HFFc6 (cell line): ENCODE measurements around the gene MZT2A. TPM values are rescaled to one million over a fixed set of nuclear protein-coding genes. Genes with fewer than 3 reads are reported as not detected.
"Not testable (repeated sequence)": the region's sequence is repeated elsewhere in the genome, so short reads cannot be mapped to it uniquely, and the experiment has no call there.

ENCODE experiments used
- DNase-seq: peaks from one replicate; pipeline ENCODE4 v3.0.0-alpha.2; 2018
- H3K27ac Mint-ChIP-seq: 2 replicates; pipeline ENCODE4 v1.8.0; 2020; ENCODE audit warnings: mild to moderate bottlenecking, mixed read lengths
- H3K27me3 Mint-ChIP-seq: 2 replicates; pipeline ENCODE4 v1.8.0; 2021; ENCODE audit warnings: mild to moderate bottlenecking, moderate library complexity, mixed read lengths; ENCODE audit not compliant: insufficient read depth
- H3K36me3 Mint-ChIP-seq: 2 replicates; pipeline ENCODE4 v1.8.0; 2021; ENCODE audit warnings: low read depth, mixed read lengths
- H3K4me1 Mint-ChIP-seq: 2 replicates; pipeline ENCODE4 v1.8.0; 2020; ENCODE audit warnings: low read depth, mixed read lengths
- H3K4me3 Mint-ChIP-seq: 2 replicates; pipeline ENCODE4 v1.8.0; 2020; ENCODE audit warnings: mild to moderate bottlenecking, moderate library complexity, mixed read lengths
- H3K9me3 Mint-ChIP-seq: 2 replicates; pipeline ENCODE4 v1.8.0; 2020; ENCODE audit warnings: mild to moderate bottlenecking, mixed read lengths
- CTCF ChIP-seq: fragments of 200-600 bp; sonication (generic); IDR thresholded peaks from 2 replicates; pipeline ENCODE4 v1.5.0; 2021; ENCODE audit warnings: antibody characterized with exemption, mild to moderate bottlenecking
- total RNA-seq, 6 experiments: library from RNA; stranded (reverse); fragmentation: NEBNext Ultra II Directional; extraction: Animal tissue kit (Norgen Biotek cat#: 25700); gene quantifications; 2 replicates in 1 of 6; 3 replicates in 5 of 6; pipeline ENCODE4 v1.2.3, GENCODE V29; 2021

Gene MZT2A
- total RNA-seq, 6 experiments from 2014 or later: 82.2 to 109 (median 95.8) TPM

GRCh38 chr2:131516011-131516410 lies 23.8 kb upstream of the MZT2A start:
- no peak overlapping the region for H3K27ac Mint-ChIP-seq
- H3K4me1 Mint-ChIP-seq: no peaks in the 10 kb centered on the region
- no peaks in the 10 kb centered on the region for H3K9me3 Mint-ChIP-seq
- DNase-seq: no peak
- no peak overlapping the region for H3K4me3 Mint-ChIP-seq
- no peaks in the 10 kb centered on the region for H3K36me3 Mint-ChIP-seq
- H3K27me3 Mint-ChIP-seq: no peaks in the 10 kb centered on the region
- no peak for TF ChIP-seq CTCF

- not testable (repeated sequence) for H3K4me1 Mint-ChIP-seq, H3K9me3 Mint-ChIP-seq, H3K27me3 Mint-ChIP-seq, DNase-seq, H3K4me3 Mint-ChIP-seq, H3K36me3 Mint-ChIP-seq, H3K27ac Mint-ChIP-seq
Measured at GRCh38 chr2:131515235-131515634, 23.0 kb upstream of the MZT2A start.

- DNase-seq, H3K9me3 Mint-ChIP-seq, H3K27me3 Mint-ChIP-seq, H3K36me3 Mint-ChIP-seq, H3K4me3 Mint-ChIP-seq, H3K27ac Mint-ChIP-seq, H3K4me1 Mint-ChIP-seq: not testable (repeated sequence)
Measured at GRCh38 chr2:131514408-131515166, 22.4 kb upstream of the MZT2A start.

- H3K27ac Mint-ChIP-seq, H3K4me1 Mint-ChIP-seq, H3K36me3 Mint-ChIP-seq, H3K4me3 Mint-ChIP-seq, DNase-seq, H3K9me3 Mint-ChIP-seq, H3K27me3 Mint-ChIP-seq: not testable (repeated sequence)
Measured at GRCh38 chr2:131511969-131512870, 20.0 kb upstream of the MZT2A start.

GRCh38 chr2:131511291-131511968 lies 19.2 kb upstream of the MZT2A start:
- H3K27ac Mint-ChIP-seq: not testable (repeated sequence)

GRCh38 chr2:131509615-131510014 lies 17.4 kb upstream of the MZT2A start:
- TF ChIP-seq CTCF: no peak
- DNase-seq: no peak
- Mint-ChIP-seq H3K27me3 (no peaks in the 10 kb centered on the region), H3K36me3 (peaks cover 7% of the 10 kb centered on the region), H3K27ac (no peak overlapping the region), H3K4me3 (no peak overlapping the region), H3K9me3 (no peaks in the 10 kb centered on the region), H3K4me1 (no peaks in the 10 kb centered on the region)

More at GRCh38 chr2:131511291-131511968, 19.2 kb upstream of the MZT2A start:
- not testable (repeated sequence) for H3K27me3 Mint-ChIP-seq, H3K9me3 Mint-ChIP-seq, H3K4me3 Mint-ChIP-seq, H3K36me3 Mint-ChIP-seq, DNase-seq, H3K4me1 Mint-ChIP-seq

GRCh38 chr2:131504082-131504750 lies 12.0 kb upstream of the MZT2A start:
- H3K27me3 Mint-ChIP-seq, H3K4me3 Mint-ChIP-seq, H3K27ac Mint-ChIP-seq, DNase-seq, H3K4me1 Mint-ChIP-seq, H3K9me3 Mint-ChIP-seq: not testable (repeated sequence)
- H3K36me3 Mint-ChIP-seq: peaks cover 14% of the 10 kb centered on the region

GRCh38 chr2:131503587-131503986 lies 11.4 kb upstream of the MZT2A start:
- not testable (repeated sequence) for H3K27ac Mint-ChIP-seq, H3K4me3 Mint-ChIP-seq, H3K27me3 Mint-ChIP-seq, H3K9me3 Mint-ChIP-seq, H3K4me1 Mint-ChIP-seq, DNase-seq
- peaks cover 14% of the 10 kb centered on the region for H3K36me3 Mint-ChIP-seq

- peak overlapping the region; percentile 76 for H3K27ac Mint-ChIP-seq
- not testable (repeated sequence) for H3K4me3 Mint-ChIP-seq
- peaks cover 29% of the 10 kb centered on the region for H3K4me1 Mint-ChIP-seq
Measured at GRCh38 chr2:131498321-131498973, 6.2 kb upstream of the MZT2A start.

GRCh38 chr2:131495506-131495905 lies 3.3 kb upstream of the MZT2A start:
- H3K9me3 Mint-ChIP-seq, H3K27me3 Mint-ChIP-seq, H3K27ac Mint-ChIP-seq, H3K36me3 Mint-ChIP-seq, DNase-seq: not testable (repeated sequence)
- Mint-ChIP-seq H3K4me3 (peak overlapping the region; percentile 17; the same call in 1 of the 2 replicates), H3K4me1 (peaks cover 37% of the 10 kb centered on the region)

More at GRCh38 chr2:131498321-131498973, 6.2 kb upstream of the MZT2A start:
- H3K9me3 Mint-ChIP-seq, H3K36me3 Mint-ChIP-seq, H3K27me3 Mint-ChIP-seq: not testable (repeated sequence)
- peak; percentile 63 for DNase-seq
